ENCODE results near the gene FRMD5.

Gene FRMD5

DNA sequence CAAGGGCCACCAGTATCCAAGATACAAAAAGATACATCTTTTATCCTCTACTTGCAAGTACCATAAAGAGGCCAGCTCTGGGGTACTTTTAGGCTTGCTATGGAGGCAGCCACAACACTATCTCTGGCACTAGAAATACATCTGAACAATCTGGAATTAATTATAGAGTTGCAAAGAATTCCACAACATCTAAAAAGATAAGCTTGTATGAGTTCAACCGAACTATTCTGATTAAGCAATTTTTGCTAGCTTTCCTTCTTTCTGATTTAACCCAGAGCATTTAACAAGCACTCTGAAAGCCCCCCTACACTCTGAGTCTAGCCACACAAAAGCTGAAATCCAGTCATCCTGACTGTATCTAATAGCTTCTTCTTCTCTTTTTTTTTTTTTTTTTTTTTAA is 95.4 kb downstream of the FRMD5 start:
- H3K4me2 ChIP-seq (ENCODE audit: low read length), result no peak overlapping the region

DNA sequence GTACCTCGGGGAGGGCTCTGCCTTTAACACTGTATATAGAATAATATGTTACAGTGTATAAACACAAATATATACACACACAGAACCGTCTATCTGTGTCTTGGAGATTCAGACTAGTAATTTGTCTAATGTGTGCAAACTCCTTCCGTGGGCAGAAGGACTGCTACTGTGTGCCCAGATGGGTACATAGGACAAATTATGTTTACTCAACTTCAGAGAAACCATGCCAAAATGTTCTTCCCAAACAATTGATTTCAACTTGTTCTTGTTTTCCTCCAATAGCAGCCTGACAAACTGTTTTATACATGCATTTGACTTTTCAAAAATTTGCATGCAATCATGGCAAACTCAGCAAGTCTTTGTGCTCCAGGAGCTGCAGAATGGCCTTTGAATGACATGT is 97.5 kb downstream of the FRMD5 start:
- Histone ChIP-seq H3K27me3 (ENCODE audit: control insufficient read depth, low read length) (peaks cover 26% of the 10 kb centered on the region), H3K4me1 (ENCODE audit: control insufficient read depth, low read length) (no peaks in the 10 kb centered on the region), H4K20me1 (ENCODE audit: control insufficient read depth, insufficient read depth, low read depth, low read length) (no peaks in the 10 kb centered on the region), H3K9me2 (replicated peaks; ENCODE audit: control insufficient read depth, low read length) (no peaks in the 10 kb centered on the region), H3K9me3 (ENCODE audit: control insufficient read depth, insufficient read depth, low read length) (no peaks in the 10 kb centered on the region), H3K36me3 (ENCODE audit: control insufficient read depth, low read length) (no peaks in the 10 kb centered on the region), H3F3A (ENCODE audit: control insufficient read depth, insufficient read depth) (no peaks in the 10 kb centered on the region), H3K79me2 (ENCODE audit: control insufficient read depth, low read length) (no peaks in the 10 kb centered on the region), H3K27ac (ENCODE audit: low read depth, low read length) (no peak overlapping the region), H3K4me3 (ENCODE audit: low read length) (no peak overlapping the region), H3K4me2 (ENCODE audit: low read length) (no peak overlapping the region)
- TF ChIP-seq, protein P1, sequence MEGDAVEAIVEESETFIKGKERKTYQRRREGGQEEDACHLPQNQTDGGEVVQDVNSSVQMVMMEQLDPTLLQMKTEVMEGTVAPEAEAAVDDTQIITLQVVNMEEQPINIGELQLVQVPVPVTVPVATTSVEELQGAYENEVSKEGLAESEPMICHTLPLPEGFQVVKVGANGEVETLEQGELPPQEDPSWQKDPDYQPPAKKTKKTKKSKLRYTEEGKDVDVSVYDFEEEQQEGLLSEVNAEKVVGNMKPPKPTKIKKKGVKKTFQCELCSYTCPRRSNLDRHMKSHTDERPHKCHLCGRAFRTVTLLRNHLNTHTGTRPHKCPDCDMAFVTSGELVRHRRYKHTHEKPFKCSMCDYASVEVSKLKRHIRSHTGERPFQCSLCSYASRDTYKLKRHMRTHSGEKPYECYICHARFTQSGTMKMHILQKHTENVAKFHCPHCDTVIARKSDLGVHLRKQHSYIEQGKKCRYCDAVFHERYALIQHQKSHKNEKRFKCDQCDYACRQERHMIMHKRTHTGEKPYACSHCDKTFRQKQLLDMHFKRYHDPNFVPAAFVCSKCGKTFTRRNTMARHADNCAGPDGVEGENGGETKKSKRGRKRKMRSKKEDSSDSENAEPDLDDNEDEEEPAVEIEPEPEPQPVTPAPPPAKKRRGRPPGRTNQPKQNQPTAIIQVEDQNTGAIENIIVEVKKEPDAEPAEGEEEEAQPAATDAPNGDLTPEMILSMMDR (IDR thresholded peaks at IDR 0.05; ENCODE audit: low read depth, low read length, poor library complexity, severe bottlenecking), result no peak
- TF ChIP-seq EZH2phosphoT487 (IDR thresholded peaks at IDR 0.05; ENCODE audit: borderline replicate concordance, low read length), result no peak

More for the DNA sequence above, 95.4 kb downstream of the FRMD5 start:
- H3K9me2 ChIP-seq (replicated peaks; ENCODE audit: control insufficient read depth, low read length), result no peaks in the 10 kb centered on the region
- H3K9me3 ChIP-seq (ENCODE audit: control insufficient read depth, insufficient read depth, low read length), result no peaks in the 10 kb centered on the region
- no peaks in the 10 kb centered on the region for H3K79me2 ChIP-seq (ENCODE audit: control insufficient read depth, low read length)
- H3K27ac ChIP-seq (ENCODE audit: low read depth, low read length), result no peak overlapping the region
- TF ChIP-seq EZH2phosphoT487 (IDR thresholded peaks at IDR 0.05; ENCODE audit: borderline replicate concordance, low read length), result no peak
- TF ChIP-seq, protein P1 (IDR thresholded peaks at IDR 0.05; ENCODE audit: low read depth, low read length, poor library complexity, severe bottlenecking), result no peak
- peaks cover 28% of the 10 kb centered on the region for H3K27me3 ChIP-seq (ENCODE audit: control insufficient read depth, low read length)
- no peaks in the 10 kb centered on the region for H3K4me1 ChIP-seq (ENCODE audit: control insufficient read depth, low read length)
- H3F3A ChIP-seq (ENCODE audit: control insufficient read depth, insufficient read depth), result no peaks in the 10 kb centered on the region
- no peaks in the 10 kb centered on the region for H3K36me3 ChIP-seq (ENCODE audit: control insufficient read depth, low read length)
- H3K4me3 ChIP-seq (ENCODE audit: low read length), result no peak overlapping the region
- no peaks in the 10 kb centered on the region for H4K20me1 ChIP-seq (ENCODE audit: control insufficient read depth, insufficient read depth, low read depth, low read length)

GRCh38 chr15:44096596-44096995 is 98.5 kb downstream of the FRMD5 start:
- Histone ChIP-seq H3K27ac (ENCODE audit: low read depth, low read length) (no peak overlapping the region), H3K79me2 (ENCODE audit: control insufficient read depth, low read length) (no peaks in the 10 kb centered on the region), H3K4me3 (ENCODE audit: low read length) (no peak overlapping the region), H4K20me1 (ENCODE audit: control insufficient read depth, insufficient read depth, low read depth, low read length) (no peaks in the 10 kb centered on the region), H3K36me3 (ENCODE audit: control insufficient read depth, low read length) (no peaks in the 10 kb centered on the region), H3F3A (ENCODE audit: control insufficient read depth, insufficient read depth) (no peaks in the 10 kb centered on the region), H3K4me1 (ENCODE audit: control insufficient read depth, low read length) (no peaks in the 10 kb centered on the region), H3K27me3 (ENCODE audit: control insufficient read depth, low read length) (peaks cover 26% of the 10 kb centered on the region), H3K4me2 (ENCODE audit: low read length) (no peak overlapping the region), H3K9me3 (ENCODE audit: control insufficient read depth, insufficient read depth, low read length) (no peaks in the 10 kb centered on the region), H3K9me2 (replicated peaks; ENCODE audit: control insufficient read depth, low read length) (no peaks in the 10 kb centered on the region)
- TF ChIP-seq, protein P1 (IDR thresholded peaks at IDR 0.05; ENCODE audit: low read depth, low read length, poor library complexity, severe bottlenecking), result no peak
- no peak for TF ChIP-seq EZH2phosphoT487 (IDR thresholded peaks at IDR 0.05; ENCODE audit: borderline replicate concordance, low read length)

GRCh38 chr15:44094781-44095180 is 100.3 kb downstream of the FRMD5 start:
- Histone ChIP-seq H3K4me3 (ENCODE audit: low read length) (no peak overlapping the region), H3K27me3 (ENCODE audit: control insufficient read depth, low read length) (peaks cover 26% of the 10 kb centered on the region), H3K9me2 (replicated peaks; ENCODE audit: control insufficient read depth, low read length) (no peaks in the 10 kb centered on the region), H3K36me3 (ENCODE audit: control insufficient read depth, low read length) (no peaks in the 10 kb centered on the region), H3K9me3 (ENCODE audit: control insufficient read depth, insufficient read depth, low read length) (no peaks in the 10 kb centered on the region), H3K4me1 (ENCODE audit: control insufficient read depth, low read length) (no peaks in the 10 kb centered on the region), H3K79me2 (ENCODE audit: control insufficient read depth, low read length) (no peaks in the 10 kb centered on the region), H3F3A (ENCODE audit: control insufficient read depth, insufficient read depth) (no peaks in the 10 kb centered on the region), H3K27ac (ENCODE audit: low read depth, low read length) (no peak overlapping the region), H3K4me2 (ENCODE audit: low read length) (no peak overlapping the region), H4K20me1 (ENCODE audit: control insufficient read depth, insufficient read depth, low read depth, low read length) (no peaks in the 10 kb centered on the region)
- TF ChIP-seq, protein P1 (IDR thresholded peaks at IDR 0.05; ENCODE audit: low read depth, low read length, poor library complexity, severe bottlenecking), result no peak
- no peak for TF ChIP-seq EZH2phosphoT487 (IDR thresholded peaks at IDR 0.05; ENCODE audit: borderline replicate concordance, low read length)
